ENCODE measurements around the gene TJP1. TPM values are rescaled to one million over a fixed set of nuclear protein-coding genes. Genes with fewer than 3 reads are reported as not detected.

Gene TJP1
- total and polyA plus RNA-seq, 2 of the 8 experiments (the other 6 are each of a cell fraction or from before 2014, with no cell fraction given) = 46.3 to 138 TPM

- no peak for TF ChIP-seq RBBP5 (IDR thresholded peaks at IDR 0.05; ENCODE audit: borderline replicate concordance, low read depth, low read length)
- TF ChIP-seq HDAC2 (IDR thresholded peaks at IDR 0.05; ENCODE audit: borderline replicate concordance in 1 of 2, low read depth in 2 of 2, low read length in 2 of 2) = no peak
- TF ChIP-seq SUZ12 (IDR thresholded peaks at IDR 0.05; ENCODE audit: low read length) = no peak
- TF ChIP-seq TBP (IDR thresholded peaks at IDR 0.05; ENCODE audit: low read depth, low read length) = no peak
Observed at GRCh38 chr15:29698030-29698701, 124.1 kb downstream of the TJP1 start (continued).
